AG09319 (cell line): ENCODE results near the gene KLK10.
"Not testable (repeated sequence)": the region's sequence is repeated elsewhere in the genome, so short reads cannot be mapped to it uniquely, and the experiment has no call there.

Experiments used
- DNase-seq: peaks from one replicate; pipeline ENCODE4 v3.0.0-alpha.2; 2010; ENCODE audit warnings: low read depth; ENCODE audit errors: extremely low read depth
- CTCF ChIP-seq: IDR thresholded peaks from 2 replicates; pipeline ENCODE4 v1.5.1; 2011; ENCODE audit warnings: low read depth, mild to moderate bottlenecking, inconsistent platforms, low read length, moderate library complexity

Gene KLK10

DNA sequence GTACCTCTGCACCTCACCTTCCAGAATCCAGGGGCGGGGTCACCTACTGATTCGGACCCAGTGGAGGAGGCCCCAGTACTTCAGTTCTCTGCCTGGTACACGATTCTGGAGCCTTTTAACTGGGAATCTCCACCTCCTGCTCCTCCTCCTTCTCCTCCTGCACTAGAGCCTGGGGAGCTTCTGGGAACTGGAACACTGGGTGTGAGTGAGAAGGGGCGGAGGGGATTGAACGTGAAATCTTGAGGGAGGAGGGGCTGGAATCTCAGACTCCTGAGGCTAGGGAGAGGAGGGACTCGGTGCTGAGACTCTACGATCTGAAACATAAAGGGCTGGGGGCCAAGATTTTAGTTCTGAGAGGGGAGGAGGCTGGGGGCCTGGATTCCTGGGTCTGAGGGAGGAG, 18.0 kb downstream of the KLK10 start, which contains the start of gene KLK8:
TSS of gene KLK8 (minus strand) at position 90 of the 400 bp plus-strand sequence. CDS start 437 bp downstream, outside the sequence.
- TF ChIP-seq CTCF: no peak
- DNase-seq: no peak

DNA sequence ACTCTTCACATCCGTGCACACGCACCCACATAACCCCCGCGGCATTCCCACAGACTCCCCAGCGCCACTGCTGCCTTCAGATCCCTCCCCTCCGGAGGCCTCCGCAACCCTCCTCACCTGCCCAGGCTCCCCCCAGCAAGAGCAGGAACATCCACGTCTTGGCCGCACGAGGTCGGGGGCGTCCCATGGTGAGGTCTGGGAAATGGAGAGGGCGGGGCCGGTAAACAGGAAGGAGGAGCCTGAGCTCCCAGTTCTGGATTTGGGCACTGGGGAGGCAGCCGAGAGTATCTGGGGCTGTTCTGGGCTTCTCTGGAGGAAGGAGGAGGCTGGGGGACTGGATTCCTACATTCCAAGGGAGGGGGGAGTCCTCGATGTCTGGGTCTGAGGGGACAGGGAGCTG, 18.5 kb downstream of the KLK10 start:
- TF ChIP-seq CTCF: no peak
- no peak for DNase-seq

DNA sequence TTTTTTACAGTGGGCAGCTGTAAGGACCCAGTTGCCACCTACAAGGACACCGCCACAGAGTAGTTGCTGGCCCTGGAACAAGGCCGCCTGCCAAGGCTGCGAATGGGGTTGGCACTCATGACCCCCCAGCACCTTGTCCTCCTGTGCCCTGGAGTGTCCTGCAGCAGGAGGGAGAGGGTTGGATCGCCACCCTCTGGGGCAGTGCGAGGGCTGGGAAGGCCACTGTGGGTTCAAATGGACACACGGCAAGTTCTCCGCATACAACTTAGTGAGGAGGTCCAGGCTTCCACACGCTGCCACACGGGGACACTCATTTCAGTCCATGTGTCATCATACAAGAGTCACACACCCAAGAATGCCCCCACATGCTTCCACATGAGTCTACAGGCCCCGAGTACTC, 19.1 kb downstream of the KLK10 start:
- DNase-seq: no peak
- TF ChIP-seq CTCF: no peak

GRCh38 chr19:50998686-50999085, 20.8 kb downstream of the KLK10 start:
- no peak for TF ChIP-seq CTCF
- DNase-seq: no peak

DNA sequence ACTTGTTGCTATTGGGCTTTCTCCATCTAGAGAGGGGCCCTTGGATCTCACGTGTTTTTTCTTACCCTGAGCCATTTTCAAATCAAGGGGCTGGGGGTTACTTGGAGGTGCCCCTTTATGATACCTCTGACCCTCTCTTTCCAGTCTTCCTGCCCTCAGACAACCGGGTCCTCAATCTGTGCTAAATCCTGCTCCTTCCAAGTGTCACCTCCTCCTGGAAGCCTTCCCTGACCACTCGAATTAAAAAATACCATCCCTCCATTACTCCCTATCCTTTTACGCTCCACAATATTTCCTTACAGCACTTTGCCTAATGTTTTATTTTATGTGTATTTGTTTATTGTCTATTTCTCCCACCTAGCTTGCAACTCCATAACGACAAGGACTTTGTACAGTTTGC, 21.4 kb downstream of the KLK10 start:
- no peak for DNase-seq
- no peak for TF ChIP-seq CTCF

GRCh38 chr19:50994129-50994528, 25.4 kb downstream of the KLK10 start:
- no peak for TF ChIP-seq CTCF
- DNase-seq: no peak

DNA sequence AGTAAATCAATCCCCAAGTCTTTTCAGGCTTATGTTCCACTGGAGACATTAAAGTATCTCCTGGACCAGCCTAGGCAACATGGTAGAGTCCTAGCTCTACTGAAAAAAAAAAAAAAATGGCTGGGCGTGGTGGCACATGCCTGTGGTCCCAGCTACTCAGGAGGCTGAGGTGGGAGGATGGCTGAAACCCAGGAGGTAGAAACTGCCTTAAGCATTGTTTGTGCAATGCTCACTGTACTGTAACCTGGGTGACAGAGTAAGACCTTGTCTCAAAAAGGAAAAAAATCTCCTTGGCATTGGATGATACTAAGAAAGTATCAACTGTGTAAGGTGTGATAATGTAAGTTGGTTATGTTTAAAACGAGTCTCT, 26.9 kb downstream of the KLK10 start:
- no peak for TF ChIP-seq CTCF
- no peak for DNase-seq

GRCh38 chr19:50984416-50984815, 35.1 kb downstream of the KLK10 start:
- not testable (repeated sequence) for DNase-seq
